Activated naive CD4-positive, alpha-beta T cell treated with anti-CD3 and anti-CD28 coated beads, Interleukin-2, amount 10 ng/mL, durations not matched to agents 5 hours and 36 hours (primary cell): Measurements from ENCODE around the gene DNAAF1. TPM values are rescaled to one million over a fixed set of nuclear protein-coding genes. Genes with fewer than 3 reads are reported as not detected.

Experiments used
- total RNA-seq, 2 experiments: library from RNA; stranded (reverse); gene quantifications; one replicate each; pipeline ENCODE4 v1.2.3, GENCODE V29; 2021

Gene DNAAF1
- not detected for total RNA-seq

DNA sequence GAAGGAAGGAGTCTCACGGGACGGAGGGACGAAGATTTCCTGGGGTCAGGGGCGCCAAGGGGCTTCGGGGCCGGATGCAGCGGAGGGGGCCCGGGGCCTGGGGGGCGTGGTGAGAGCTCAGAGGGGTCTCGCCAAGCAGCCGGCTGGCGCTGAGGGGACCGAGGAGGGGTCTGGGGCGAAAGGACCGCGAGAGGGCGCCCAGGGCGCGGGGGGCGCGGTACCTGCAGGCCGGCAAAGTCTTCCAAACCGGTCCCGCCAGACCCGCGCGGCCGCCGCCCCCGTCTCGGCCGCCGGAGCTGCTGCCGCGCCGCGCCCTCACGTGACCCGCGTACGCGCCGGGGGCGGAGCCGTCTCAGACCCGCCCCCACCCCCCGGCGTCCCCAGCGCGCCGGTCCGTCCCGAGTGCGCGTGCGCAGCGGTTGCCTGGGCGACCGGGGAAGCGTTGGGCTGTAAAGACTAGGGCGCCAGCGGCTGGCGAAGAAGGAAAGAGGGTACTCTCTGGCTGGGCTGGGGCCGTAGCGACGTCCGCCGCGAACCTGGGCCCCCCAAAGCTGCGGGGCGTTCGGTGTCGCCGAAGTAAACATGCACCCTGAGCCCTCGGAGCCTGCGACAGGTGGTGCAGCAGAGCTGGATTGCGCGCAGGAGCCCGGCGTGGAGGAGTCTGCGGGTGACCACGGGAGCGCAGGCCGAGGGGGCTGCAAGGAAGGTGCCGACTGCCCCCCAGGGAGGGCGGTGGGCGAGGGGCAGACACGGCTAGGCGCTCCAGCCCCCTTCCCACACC lies at the start of gene DNAAF1, which contains the start of gene HSDL1:
Gene DNAAF1 (plus strand): TSS at position 450 of the 781 bp plus-strand sequence. CDS start 133 bp downstream, at position 583.
Gene HSDL1 (minus strand): TSS at position 319 of the 781 bp plus-strand sequence. CDS start 13,856 bp downstream, outside the sequence.

DNA sequence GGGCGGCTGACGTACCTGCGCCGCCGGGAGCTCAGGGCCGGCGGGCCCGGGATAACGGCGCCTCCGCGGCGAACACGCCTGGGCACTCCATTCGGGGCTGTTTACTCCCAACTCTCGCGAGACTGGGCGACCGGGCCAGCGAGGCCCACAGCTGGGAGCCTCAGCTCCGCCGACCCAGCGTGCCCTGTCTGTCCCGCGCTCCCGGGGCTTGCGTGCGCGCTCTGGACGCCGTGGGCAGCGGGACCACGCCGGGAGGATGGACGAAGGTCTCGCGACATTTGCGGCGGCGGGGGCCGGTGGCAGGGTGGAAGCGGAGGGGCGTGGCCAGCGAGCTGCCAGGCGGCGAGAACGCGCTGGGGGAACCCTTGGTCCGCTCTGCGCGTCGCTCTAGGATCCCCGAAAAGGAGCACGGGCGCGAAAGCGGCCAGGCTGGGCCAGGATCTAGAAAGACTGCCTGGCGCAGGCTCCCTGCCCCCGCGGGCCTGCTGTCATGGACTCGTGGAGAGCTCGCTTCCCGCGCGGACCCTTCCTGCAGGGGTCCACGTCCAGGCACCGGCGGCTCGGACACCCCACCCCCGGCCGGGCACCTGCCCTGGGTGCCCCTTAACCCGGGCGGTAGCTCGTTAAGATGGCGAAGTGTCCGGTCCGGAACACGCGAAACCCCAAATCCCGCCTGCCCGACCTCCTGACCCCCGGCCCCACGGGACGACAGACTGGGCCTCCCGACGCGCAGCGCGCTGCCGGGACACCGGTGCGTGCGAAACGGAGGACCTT lies 28.2 kb upstream of the DNAAF1 start, which contains the start of gene MBTPS1:
Gene MBTPS1 (minus strand): TSS at position 223 of the 774 bp plus-strand sequence. CDS start 15,159 bp downstream, outside the sequence.

DNA sequence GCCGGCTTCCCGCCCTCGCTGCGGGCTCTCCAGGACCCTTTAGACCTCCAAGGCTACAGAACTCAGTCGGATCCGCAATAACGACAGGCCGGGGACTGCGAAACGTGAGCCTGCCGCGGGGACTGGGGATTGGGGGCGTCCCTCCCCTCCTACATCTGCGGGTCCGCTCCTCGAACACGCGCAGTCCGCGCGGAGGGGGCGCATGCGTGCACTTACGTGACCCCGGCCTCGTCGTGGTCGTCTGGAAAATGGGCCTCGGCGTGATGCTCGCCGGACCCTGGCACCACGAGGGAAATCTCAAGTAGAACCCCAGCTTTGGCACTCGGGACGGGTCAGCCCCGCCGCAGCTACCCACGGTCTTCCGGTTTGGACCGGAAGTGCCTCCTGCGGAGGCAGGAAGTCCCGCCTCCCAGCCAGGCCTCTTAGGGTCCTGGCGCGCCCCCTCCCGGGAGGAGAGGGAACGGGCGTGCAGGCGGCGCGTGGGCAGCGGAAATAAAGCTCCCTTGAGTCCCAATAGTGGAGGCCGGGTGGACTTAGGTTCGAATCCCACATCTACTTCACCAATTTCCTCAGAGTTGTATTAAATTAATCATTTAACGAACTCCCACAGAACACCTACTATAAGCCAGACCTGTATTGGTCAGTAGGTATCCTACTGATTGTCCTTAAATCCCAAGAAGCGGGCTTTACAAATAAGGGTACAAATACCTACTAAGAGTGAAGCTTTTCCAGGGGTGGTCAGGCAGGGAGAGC lies 41.8 kb downstream of the DNAAF1 start, which contains the start of gene TAF1C:
Gene TAF1C (minus strand): TSS at position 373 of the 753 bp plus-strand sequence. CDS start 2,069 bp downstream, outside the sequence.

GRCh38 chr16:84190731-84191388 lies 45.8 kb downstream of the DNAAF1 start, which contains the start of gene ADAD2:
Gene ADAD2 (plus strand): TSS chr16:84191157. CDS start chr16:84191231, 74 bp downstream.

Other genes with a start within 250 kb of the DNAAF1 start
- gene MLYCD, start 246.2 kb upstream of the DNAAF1 start, total RNA-seq: 1 to 10 TPM; 4.7 to 5.3 TPM
- under 1 TPM; 0.66 to 0.77 TPM for gene OSGIN1, start 192.1 kb upstream of the DNAAF1 start, total RNA-seq
- not detected for gene NECAB2, start 177.1 kb upstream of the DNAAF1 start, total RNA-seq
- not detected for gene SLC38A8, start 102.5 kb upstream of the DNAAF1 start, total RNA-seq
- 10 to 100 TPM; 57.1 to 59.3 TPM for gene MBTPS1, start 28.4 kb upstream of the DNAAF1 start, total RNA-seq
- gene HSDL1, start 131 bp upstream of the DNAAF1 start, total RNA-seq: 10 to 100 TPM; 13.9 to 15.3 TPM
- gene TAF1C, start 41.7 kb downstream of the DNAAF1 start, total RNA-seq: 10 to 100 TPM; 63.2 to 63.5 TPM
- not detected for gene ADAD2, start 45.8 kb downstream of the DNAAF1 start, total RNA-seq
- not detected for gene KCNG4, start 94.7 kb downstream of the DNAAF1 start, total RNA-seq
- gene WFDC1, start 149.6 kb downstream of the DNAAF1 start, total RNA-seq: under 1 TPM; 0.39 to 0.40 TPM
- gene ATP2C2, start 223.2 kb downstream of the DNAAF1 start, total RNA-seq: not detected